NT2/D1 (cell line): ENCODE data around the gene GSTM1.
"Not testable (repeated sequence)": the region's sequence is repeated elsewhere in the genome, so short reads cannot be mapped to it uniquely, and the experiment has no call there.

Source experiments
- SUZ12 ChIP-seq: IDR thresholded peaks from 2 replicates; pipeline ENCODE4 v1.6.1; 2011; ENCODE audit not compliant: insufficient read length, insufficient read depth; ENCODE audit errors: extremely low read depth
- YY1 ChIP-seq: IDR thresholded peaks from 2 replicates; pipeline ENCODE4 v1.6.1; 2011; ENCODE audit not compliant: insufficient read length, insufficient read depth
- ZNF274 ChIP-seq: IDR thresholded peaks from 2 replicates; pipeline ENCODE4 v1.6.1; 2011; ENCODE audit warnings: mild to moderate bottlenecking, low read depth, low read length

- not testable (repeated sequence) for TF ChIP-seq ZNF274, YY1, SUZ12
Measured at GRCh38 chr1:109695138-109695537, 7.5 kb downstream of the GSTM1 start.
